NOMO-1 treated with DMSO at 0.1 percent for 48 hours (cell line): ENCODE results near the gene PLEKHG3.

Experiments used
- DNase-seq: peaks from one replicate; lab custom pipeline; 2025; ENCODE audit not compliant: unreplicated experiment; lab: John Stamatoyannopoulos, UW

PLEKHG3 gene

GRCh38 chr14:64725261-64725815, 21.1 kb downstream of the PLEKHG3 start:
- DNase-seq = no peak

DNA sequence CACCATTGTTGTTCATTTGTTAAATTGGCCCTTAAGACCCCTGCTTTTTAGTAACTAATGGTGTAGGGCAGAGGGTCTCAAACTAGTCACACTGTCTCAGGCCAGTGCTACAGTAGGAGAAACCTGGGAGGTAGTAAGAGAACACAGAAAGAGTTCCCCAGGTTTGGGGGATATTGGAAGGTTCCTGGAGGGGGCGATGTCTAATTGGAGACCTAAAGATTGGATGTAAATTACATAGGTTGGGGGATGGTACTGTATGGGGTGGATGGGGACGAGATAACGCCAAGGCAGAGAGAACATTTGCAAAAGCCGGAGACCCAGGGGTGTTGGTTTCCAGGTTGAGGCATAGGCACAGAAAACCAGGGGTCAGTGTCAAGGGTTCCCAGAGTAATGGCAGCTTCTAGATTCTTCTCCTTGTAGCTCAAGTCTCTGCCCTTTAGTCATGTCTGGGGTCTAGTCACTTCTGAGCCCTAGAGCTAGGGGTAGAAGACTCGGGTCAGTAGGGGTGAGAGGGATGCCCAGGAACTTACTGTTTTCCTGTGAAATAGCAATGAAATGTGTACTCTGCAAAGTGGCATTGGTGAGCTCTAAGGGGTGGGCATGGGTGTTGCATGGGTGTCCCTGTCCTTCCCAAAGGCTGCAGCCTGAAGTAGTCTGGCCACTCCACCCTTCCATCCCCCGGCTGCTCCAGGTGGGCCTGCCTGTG, 21.8 kb downstream of the PLEKHG3 start:
- no peak for DNase-seq

GRCh38 chr14:64726585-64726890, 22.3 kb downstream of the PLEKHG3 start:
- no peak for DNase-seq

DNA sequence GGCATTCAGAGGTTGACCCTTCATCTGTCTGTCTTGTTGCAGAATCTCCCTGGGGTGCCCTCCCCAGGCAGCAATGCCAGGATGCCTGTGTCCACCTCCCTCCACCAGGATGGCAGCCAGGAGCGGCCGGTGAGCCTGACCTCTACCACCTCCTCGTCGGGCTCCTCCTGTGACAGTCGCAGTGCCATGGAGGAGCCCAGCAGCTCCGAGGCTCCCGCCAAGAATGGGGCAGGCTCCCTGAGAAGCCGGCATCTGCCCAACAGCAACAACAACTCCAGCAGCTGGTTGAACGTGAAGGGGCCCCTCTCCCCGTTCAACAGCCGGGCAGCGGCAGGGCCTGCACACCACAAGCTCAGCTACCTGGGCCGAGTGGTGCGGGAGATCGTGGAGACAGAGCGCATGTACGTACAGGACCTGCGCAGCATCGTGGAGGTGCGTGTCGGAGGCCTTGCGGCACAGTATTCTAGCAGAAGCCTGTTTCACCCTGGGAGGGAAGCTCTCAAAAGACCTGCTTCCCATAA, 23.4 kb downstream of the PLEKHG3 start:
- DNase-seq = no peak

DNA sequence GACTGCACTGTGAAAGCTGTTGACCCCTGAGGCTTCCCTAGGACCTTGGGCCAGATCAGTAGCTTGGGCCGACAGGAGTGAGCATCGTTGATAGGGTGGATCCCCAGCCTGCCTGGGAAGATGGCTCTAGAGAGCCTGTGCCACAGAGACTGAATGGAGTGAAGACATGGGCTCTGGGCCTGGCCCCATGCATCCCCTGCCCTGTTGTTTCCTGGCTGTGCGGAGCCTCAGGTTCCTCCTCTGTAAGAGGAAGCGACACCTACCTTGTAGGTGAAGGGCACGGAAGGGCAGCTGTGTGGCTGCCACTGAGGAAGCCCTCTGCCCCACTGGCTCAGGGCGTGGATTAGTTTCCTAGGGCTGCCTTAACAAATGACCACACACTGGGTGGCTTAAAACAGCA, 23.9 kb downstream of the PLEKHG3 start:
- no peak for DNase-seq

DNA sequence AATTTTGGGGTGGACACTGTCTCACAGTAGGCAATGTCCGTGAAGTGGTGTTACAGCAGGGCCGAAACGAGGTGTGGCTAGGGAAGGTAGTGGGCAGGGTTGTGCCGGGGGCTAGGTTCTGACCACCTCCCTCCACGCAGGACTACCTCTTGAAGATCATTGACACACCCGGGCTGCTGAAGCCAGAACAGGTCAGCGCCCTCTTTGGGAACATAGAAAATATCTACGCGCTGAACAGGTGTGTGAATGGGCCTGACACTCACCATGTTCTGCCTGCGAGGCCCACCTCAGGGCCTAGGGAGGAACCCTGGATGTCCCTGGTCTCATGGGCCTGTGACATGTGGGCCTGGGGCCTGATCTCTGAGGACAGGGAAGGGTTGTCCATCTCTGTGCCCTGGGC, 24.6 kb downstream of the PLEKHG3 start:
- DNase-seq = no peak

DNA sequence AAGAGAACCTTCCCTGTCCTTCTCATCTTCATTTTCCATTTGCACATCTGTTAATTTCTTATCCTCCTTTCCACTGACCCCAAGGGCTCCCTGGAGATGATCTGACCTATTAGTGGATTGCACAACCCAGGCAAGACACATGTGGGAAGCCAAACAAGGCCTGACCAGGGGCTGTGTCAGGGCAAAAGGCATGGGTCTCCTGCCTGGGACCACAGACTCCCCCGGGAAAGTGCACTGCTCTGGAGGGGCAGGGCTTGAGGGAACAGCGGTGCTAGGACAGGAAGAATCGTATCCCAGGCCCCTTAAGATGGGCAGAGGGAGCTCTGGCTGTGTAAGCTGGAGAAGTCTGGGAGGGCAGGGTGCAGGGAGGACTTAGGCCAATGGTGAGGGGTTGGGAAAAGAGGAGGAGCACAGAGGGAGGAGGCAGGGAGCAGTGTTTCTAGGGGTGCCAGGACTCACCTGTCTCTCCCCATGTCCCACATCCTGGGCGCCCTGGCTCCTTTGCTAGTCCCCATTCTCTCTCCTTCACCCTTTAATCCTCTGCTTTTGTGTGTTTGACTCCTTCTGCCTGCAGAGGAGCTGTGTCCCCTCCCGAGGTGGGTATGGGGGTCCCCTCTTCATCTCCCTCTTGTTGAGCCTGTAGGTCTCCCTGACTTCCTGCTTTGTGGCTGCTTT, 25.3 kb downstream of the PLEKHG3 start:
- DNase-seq = no peak

DNA sequence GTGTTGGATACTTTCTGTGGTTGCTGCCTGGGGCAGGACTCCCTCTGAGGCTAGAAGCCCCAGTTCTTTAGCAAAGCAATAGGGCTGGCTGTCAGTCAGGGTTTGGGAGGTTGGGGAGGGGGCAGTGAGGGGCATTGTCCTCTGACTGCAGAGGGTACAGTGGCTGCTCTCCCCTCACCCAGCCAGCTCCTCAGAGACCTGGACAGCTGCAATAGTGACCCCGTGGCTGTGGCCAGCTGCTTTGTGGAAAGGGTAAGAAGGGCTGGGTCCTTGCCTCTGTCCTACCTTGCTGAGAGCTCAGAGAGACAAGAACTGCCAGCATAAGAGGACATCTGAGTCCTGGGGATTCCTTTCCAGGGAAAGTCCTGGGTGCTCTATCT, 25.8 kb downstream of the PLEKHG3 start:
- DNase-seq = no peak

- DNase-seq = no peak
Observed at GRCh38 chr14:64730681-64731080, 26.5 kb downstream of the PLEKHG3 start.

DNA sequence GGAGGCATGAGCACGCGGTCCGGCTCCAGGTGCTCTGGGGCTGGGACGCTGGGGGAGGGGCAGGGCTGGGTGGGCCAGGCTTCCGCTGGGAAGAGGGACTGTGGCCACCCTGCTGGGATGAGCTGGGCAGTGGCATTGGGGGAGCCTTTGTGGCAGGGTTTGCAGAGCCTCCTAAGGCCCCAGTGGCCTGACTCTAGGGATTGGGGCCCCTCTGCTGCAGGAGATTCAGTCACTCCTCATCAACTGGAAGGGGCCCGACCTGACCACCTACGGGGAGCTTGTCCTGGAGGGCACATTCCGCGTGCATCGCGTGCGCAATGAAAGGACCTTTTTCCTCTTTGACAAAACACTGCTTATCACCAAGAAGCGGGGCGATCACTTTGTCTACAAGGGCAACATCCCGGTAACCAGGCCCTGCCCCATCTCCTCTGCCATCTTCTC, 26.9 kb downstream of the PLEKHG3 start:
- DNase-seq = no peak

DNA sequence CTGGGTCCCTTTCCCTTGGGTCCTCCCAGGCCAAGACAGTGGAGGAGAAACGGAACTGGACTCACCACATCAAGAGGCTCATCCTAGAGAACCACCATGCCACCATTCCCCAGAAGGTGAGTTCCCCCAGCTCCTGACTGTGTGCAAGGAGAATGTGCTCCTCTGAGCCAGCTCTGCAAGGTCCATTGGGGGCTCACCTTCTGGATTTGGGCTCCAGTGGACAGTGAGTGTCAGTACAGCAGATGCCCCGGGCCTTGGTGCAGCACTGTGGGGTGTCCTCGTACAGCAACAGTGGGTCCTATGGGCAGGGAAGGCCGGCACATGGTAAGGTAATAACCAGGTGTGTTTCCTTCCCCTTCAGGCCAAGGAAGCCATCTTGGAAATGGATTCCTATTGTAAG, 27.8 kb downstream of the PLEKHG3 start:
- DNase-seq = no peak

DNA sequence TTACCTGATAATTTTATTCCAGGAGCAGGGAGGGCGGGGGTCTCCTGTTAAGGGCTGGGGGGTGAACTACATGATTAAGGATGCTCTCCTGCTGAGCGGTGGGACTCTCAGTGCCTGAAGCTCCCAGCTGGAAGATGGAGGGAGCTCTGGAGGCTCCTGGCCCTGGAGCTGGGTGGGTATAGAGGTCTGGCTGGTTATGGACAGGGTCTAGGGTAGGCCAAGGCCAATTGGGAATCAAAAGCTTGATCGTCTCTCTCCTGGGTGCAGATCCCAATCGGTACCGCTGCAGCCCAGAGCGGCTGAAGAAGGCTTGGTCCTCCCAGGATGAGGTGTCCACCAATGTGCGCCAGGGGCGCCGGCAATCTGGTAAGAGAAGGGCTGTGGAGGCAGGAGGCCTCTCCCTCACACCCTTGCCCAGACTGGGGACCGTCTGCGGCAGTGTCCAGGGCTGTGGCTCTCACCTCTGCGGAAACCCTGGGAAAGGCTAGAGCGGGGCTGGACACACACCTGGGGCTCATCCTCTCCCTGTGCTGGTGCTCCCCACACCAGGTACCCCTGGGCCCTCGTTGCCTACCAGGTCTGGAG, 28.4 kb downstream of the PLEKHG3 start:
- no peak for DNase-seq

- DNase-seq = no peak
Observed at GRCh38 chr14:64733321-64733720, 29.1 kb downstream of the PLEKHG3 start.

DNA sequence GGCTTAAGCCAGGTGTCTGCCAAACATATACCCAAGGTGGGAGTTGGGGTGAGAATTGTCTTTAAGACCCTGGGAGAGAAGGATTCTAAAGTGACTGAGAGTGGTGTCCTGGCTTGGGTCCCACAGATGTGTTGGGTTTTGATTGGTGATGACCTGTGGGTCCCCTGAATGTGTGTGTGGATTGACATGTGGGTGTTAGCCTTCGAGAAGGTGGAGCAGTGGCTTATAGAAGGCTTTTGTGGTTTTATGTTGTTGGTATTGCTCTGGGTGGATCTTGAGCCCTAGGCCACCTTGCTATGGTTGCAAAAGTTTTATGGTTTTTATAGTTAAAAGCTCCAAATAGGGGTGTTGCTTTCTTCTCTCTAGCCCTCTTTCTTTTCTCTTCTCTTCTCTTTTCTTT, 29.7 kb downstream of the PLEKHG3 start:
- no peak for DNase-seq

- no peak for DNase-seq
Observed at GRCh38 chr14:64734990-64735389, 30.8 kb downstream of the PLEKHG3 start.

DNA sequence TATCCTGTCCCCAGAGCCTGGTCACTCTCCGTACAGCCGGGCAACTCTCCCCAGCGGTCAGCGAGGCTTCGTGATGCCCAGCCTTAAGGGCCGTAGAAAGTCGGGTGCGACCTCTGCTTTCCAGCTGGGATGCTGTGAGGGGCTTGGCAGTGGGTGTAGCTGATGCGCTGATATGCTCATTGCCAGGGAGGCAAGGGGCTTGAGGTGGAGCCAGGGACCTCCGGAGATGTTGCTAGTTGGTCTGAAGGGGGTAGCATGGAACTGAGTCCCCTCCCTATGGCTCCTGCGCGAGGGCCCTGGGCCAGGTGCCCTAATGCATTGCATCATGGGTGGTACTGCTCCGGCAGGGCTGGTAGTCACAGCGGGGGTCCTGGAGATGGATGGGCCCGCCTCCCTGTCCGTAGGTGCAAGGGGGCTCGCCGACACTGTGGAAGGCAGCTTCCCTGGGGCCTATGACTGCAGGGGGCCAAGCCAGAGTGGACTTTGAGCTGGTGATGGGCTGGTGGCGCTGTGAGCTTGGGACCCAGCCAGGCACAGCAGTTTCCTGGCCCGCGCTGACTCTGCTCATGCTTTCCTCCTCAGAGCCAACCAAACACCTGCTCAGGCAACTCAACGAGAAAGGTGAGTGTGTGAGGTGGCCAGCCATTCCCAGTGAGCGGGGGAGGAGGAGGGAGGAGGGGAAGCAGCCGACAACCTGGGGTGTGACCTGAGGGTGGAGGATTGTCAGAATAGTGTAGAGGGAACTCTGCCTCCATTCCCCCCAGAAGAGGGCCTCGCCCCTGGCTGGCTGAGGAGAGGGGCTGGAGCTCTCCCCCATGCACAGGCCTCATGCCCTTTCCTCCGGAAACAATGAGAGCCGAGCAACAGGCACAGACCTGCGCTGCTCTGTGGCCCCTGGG, 32.3 kb downstream of the PLEKHG3 start:
- DNase-seq = no peak

- no peak for DNase-seq
Observed at GRCh38 chr14:64737391-64738280, 33.4 kb downstream of the PLEKHG3 start.

GRCh38 chr14:64738281-64738804, 34.1 kb downstream of the PLEKHG3 start:
- DNase-seq = no peak

DNA sequence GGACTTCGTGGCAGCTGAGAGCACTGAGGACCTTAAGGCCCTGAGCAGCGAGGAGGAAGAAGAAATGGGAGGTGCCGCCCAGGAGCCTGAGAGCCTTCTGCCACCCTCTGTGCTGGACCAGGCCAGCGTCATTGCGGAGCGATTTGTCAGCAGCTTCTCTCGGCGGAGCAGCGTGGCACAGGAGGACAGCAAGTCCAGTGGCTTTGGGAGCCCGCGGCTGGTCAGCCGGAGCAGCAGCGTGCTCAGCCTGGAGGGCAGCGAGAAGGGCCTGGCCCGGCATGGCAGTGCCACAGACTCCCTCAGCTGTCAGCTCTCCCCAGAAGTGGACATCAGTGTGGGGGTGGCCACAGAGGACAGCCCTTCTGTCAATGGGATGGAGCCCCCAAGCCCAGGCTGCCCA, 37.0 kb downstream of the PLEKHG3 start:
- no peak for DNase-seq

GRCh38 chr14:64741961-64742360, 37.7 kb downstream of the PLEKHG3 start:
- no peak for DNase-seq
